Stomach smooth muscle (tissue), 2 donors: ENCODE results near the gene DLG4.

ENCODE experiments used
- H3K27ac ChIP-seq: one replicate; pipeline ENCODE4 v1.7.0; 2013; ENCODE audit warnings: mild to moderate bottlenecking, low read length, inconsistent platforms
- H3K27me3 ChIP-seq, 2 donors: one replicate each; pipeline ENCODE4 v1.7.0; 2013; ENCODE audit warnings: low read length in 2 of 2; ENCODE audit not compliant: insufficient read depth in 2 of 2, control insufficient read depth in 1 of 2
- H3K36me3 ChIP-seq, 2 donors: one replicate each; pipeline ENCODE4 v1.7.0; 2013; ENCODE audit warnings: low read length in 2 of 2; ENCODE audit not compliant: control insufficient read depth in 2 of 2, insufficient read depth in 2 of 2
- H3K4me1 ChIP-seq: one replicate; pipeline ENCODE4 v1.7.0; 2013; ENCODE audit warnings: low read length; ENCODE audit not compliant: control insufficient read depth, insufficient read depth
- H3K4me3 ChIP-seq, 2 donors: one replicate each; pipeline ENCODE4 v1.7.0; 2013; ENCODE audit warnings: low read length in 2 of 2
- H3K9ac ChIP-seq, 2 donors: one replicate each; pipeline ENCODE4 v1.7.0; 2013; ENCODE audit warnings: low read length in 2 of 2, mild to moderate bottlenecking in 1 of 2
- H3K9me3 ChIP-seq, 2 donors: one replicate each; pipeline ENCODE4 v1.7.0; 2013; ENCODE audit warnings: low read length in 2 of 2; ENCODE audit not compliant: control insufficient read depth in 2 of 2
- donor health status: healthy.
- donor health status: Pancreatic carcinoma.

Gene DLG4

DNA sequence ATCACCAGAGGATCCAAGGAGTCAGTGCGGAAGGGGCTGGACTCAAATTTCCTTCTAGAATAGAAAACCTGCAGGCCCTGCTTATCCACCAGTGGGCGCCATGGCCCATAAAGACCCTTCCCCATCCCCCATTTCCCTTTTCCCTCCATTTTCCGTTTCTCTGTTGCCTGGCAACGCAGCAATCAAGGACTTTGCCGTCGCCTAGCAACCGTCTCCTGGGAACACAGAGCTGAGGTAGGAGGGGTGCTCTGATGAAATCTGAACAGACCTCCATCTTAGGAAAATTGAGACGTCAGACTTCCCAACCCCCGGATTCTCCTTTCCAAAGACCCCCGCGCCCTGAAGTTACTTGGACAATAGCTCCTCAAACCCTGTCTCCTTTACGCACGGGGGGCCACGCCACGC, 5.7 kb downstream of the DLG4 start:
- Histone ChIP-seq H3K27me3 (no peaks in the 10 kb centered on the region), H3K36me3 (no peaks in the 10 kb centered on the region), H3K27ac (no peak overlapping the region), H3K4me3 (peak overlapping the region; percentile 31 to 83), H3K9me3 (no peaks in the 10 kb centered on the region), H3K9ac (peak overlapping the region; percentile 36 to 46), H3K4me1 (peaks cover 52% of the 10 kb centered on the region)

DNA sequence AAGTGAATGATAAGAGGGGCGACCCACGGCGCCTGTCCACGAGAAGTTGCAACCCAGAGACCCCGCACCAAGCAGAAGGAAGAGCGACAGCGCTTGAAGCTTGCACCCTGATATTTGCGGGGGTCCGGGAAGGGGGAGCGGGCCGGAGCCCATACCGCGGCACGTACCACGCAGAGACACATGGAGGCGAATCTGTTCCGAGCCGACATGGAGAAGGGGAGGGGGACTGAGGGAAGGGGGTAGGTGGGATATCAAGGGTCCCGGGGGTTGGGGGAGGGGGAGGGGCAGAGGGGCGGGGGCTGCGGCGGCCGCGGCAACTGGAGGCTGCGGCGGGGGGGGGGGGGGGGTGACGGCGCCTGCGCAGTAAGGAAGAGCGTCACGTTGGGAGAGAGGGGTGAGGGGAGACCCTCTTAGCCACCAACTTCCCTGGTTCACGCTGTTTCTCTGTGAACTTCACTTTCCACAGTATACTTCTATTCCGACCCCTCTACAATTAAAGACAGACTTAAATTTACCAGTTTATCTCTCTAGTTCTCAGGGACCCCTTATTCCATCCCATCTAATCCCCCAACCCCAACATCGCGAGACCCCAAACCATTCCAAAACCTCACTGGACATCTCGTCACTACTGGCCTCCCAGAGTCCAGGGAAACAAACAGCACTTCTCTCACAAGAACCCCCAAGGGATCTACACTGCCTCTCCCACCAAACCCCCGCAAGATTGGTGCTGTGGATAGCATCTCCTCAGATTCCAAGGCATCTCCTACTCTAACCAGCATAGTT, 8.0 kb downstream of the DLG4 start:
- peaks cover 36% of the 10 kb centered on the region for H3K4me1 ChIP-seq
- no peaks in the 10 kb centered on the region for H3K27me3 ChIP-seq
- no peaks in the 10 kb centered on the region for H3K36me3 ChIP-seq
- H3K9me3 ChIP-seq: no peaks in the 10 kb centered on the region
- H3K9ac ChIP-seq: no peak overlapping the region
- peak overlapping the region in 1 of 2 donors; percentile 54 for H3K4me3 ChIP-seq
- no peak overlapping the region for H3K27ac ChIP-seq

GRCh38 chr17:7208754-7209460, 10.7 kb downstream of the DLG4 start:
- Histone ChIP-seq H3K4me3 (no peak overlapping the region), H3K27ac (no peak overlapping the region)

GRCh38 chr17:7208027-7208571, 11.5 kb downstream of the DLG4 start:
- Histone ChIP-seq H3K27ac (no peak overlapping the region), H3K9me3 (no peaks in the 10 kb centered on the region), H3K27me3 (no peaks in the 10 kb centered on the region), H3K4me3 (no peak overlapping the region), H3K36me3 (peaks cover 3 to 6% of the 10 kb centered on the region in 2 donors), H3K4me1 (peaks cover 24% of the 10 kb centered on the region), H3K9ac (no peak overlapping the region)

More at GRCh38 chr17:7208754-7209460, 10.7 kb downstream of the DLG4 start:
- Histone ChIP-seq H3K9ac (no peak overlapping the region), H3K27me3 (no peaks in the 10 kb centered on the region), H3K9me3 (no peaks in the 10 kb centered on the region), H3K4me1 (peaks cover 27% of the 10 kb centered on the region), H3K36me3 (no peaks in the 10 kb centered on the region)

DNA sequence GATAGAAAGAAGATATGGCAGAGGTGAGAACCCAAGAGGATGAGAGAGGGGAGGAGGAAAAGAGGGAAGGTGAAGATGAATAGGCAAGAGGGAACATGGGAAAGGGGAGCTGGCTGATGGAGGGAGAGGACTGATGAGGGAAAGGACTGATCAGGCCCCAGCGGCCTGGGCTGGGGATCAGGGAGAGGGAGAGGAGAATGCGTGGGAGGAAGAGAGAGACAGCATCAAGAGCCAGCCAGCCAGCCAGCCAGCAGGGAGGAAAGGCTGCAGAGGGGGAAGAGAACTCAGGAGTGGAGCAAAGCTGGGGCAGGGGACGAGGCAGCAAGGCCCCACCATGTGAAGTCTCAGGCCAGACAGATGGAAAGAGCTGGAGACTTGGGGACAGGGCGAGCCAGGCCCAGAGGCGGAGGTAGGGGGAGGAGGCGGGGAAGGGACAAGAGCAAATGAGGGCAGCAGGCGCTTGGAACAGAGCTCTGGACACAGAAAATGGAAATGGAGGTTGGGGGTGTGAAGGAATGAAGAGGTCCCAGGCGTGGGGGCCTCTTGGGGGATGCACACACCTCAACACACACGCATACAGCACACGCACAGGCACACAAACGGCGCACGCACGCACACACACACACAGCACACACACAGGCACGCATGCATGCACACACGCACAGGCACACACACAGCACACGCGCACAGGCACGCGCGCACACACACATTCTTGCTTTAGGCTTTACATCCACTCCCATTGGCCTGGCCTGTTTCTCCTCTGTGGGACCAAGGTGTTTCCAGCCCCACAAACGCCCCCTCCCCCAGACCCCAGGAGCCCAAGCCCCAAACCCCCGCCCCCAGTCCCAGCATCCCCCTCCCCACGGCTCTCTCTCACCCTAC, 12.3 kb downstream of the DLG4 start:
- Histone ChIP-seq H3K27ac (no peak overlapping the region), H3K4me3 (peak overlapping the region in 1 of 2 donors; percentile 8), H3K36me3 (peaks cover 9 to 13% of the 10 kb centered on the region in 2 donors), H3K9ac (peak overlapping the region in 1 of 2 donors; percentile 32), H3K27me3 (no peaks in the 10 kb centered on the region), H3K9me3 (no peaks in the 10 kb centered on the region), H3K4me1 (peaks cover 24% of the 10 kb centered on the region)

DNA sequence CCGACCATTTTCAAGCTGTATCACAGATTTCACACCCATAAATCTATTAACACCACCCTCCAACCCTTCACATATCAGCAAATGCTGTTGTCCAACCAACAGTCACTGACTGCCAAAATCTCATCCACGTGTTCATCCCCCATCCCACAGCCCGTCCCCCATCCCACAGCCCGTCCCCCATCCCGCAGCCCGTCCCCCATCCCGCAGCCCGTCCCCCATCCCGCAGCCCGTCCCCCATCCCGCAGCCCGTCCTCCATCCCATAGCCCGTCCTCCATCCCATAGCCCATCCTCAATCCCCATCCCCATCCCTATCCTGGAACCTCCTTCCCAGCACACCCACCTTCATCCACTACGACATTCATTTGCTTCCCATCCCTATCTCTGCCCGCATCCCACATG, 14.1 kb downstream of the DLG4 start:
- peak overlapping the region; percentile 61 to 80 for H3K9ac ChIP-seq
- peak overlapping the region; percentile 68 to 82 for H3K4me3 ChIP-seq
- no peaks in the 10 kb centered on the region for H3K27me3 ChIP-seq
- peaks cover 9 to 17% of the 10 kb centered on the region in 2 donors for H3K36me3 ChIP-seq
- H3K9me3 ChIP-seq: no peaks in the 10 kb centered on the region
- H3K27ac ChIP-seq: peak overlapping the region; percentile 69
- H3K4me1 ChIP-seq: peaks cover 18% of the 10 kb centered on the region

GRCh38 chr17:7204828-7205461, 14.7 kb downstream of the DLG4 start:
- H3K27ac ChIP-seq: peak overlapping the region; percentile 69
- H3K27me3 ChIP-seq: no peaks in the 10 kb centered on the region
- H3K36me3 ChIP-seq: peaks cover 9 to 17% of the 10 kb centered on the region in 2 donors
- H3K9ac ChIP-seq: peak overlapping the region; percentile 61 to 80
- H3K4me3 ChIP-seq: peak overlapping the region; percentile 68 to 82
- H3K9me3 ChIP-seq: no peaks in the 10 kb centered on the region
- H3K4me1 ChIP-seq: peaks cover 18% of the 10 kb centered on the region

GRCh38 chr17:7204336-7204735, 15.3 kb downstream of the DLG4 start:
- Histone ChIP-seq H3K36me3 (peaks cover 9 to 17% of the 10 kb centered on the region in 2 donors), H3K4me1 (peaks cover 18% of the 10 kb centered on the region), H3K27ac (peak overlapping the region; percentile 69), H3K4me3 (peak overlapping the region; percentile 68 to 82), H3K9me3 (no peaks in the 10 kb centered on the region), H3K27me3 (no peaks in the 10 kb centered on the region), H3K9ac (peak overlapping the region in 1 of 2 donors; percentile 61)

DNA sequence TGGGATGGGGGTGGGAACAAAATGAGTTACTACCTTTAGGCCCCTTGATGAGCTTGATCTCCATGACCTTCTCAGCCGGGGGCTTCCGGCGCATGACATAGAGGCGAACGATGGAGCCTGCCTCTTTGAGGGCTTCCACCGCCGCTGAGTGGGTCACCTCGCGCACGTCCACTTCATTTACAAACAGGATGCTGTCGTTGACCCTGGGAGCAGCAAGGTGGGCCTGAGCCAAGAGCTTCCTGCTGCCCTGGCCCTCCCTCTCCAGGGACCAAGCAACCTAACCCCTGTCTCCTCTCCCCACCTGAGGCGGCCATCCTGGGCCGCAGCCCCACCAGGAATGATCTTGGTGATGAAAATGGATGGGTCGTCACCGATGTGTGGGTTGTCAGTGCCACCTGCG, 16.2 kb downstream of the DLG4 start:
- Histone ChIP-seq H3K9ac (no peak overlapping the region), H3K27ac (no peak overlapping the region), H3K4me3 (no peak overlapping the region), H3K9me3 (no peaks in the 10 kb centered on the region), H3K36me3 (peaks cover 9 to 17% of the 10 kb centered on the region in 2 donors), H3K27me3 (no peaks in the 10 kb centered on the region), H3K4me1 (peaks cover 18% of the 10 kb centered on the region)
